NCI-H446 (cell line): ENCODE data around the gene NEURL1.

Experiments used
- DNase-seq, 2 experiments: peaks; one replicate each; lab custom pipeline; 2025; lab: John Stamatoyannopoulos, UW

Gene NEURL1

DNA sequence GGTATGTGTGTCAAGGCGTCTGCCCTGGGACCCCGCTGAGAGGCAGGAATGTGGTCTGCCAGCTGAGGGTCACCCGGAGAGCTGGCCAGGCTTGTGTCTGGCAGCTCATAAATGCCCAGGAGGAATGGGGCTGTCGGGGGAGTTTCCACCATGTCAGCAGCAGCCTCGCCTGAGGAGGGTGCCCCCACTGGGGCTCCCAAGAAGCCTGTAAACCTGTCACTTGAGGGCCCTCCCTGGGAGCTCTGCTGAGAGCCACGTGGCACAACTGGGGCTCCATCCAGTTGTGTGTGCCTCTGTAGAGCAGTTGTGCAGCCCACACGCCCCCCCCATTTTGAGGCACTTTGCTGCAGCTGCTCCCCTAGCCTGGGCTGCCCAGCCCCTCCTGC lies 70.6 kb downstream of the NEURL1 start:
- no peak for DNase-seq

DNA sequence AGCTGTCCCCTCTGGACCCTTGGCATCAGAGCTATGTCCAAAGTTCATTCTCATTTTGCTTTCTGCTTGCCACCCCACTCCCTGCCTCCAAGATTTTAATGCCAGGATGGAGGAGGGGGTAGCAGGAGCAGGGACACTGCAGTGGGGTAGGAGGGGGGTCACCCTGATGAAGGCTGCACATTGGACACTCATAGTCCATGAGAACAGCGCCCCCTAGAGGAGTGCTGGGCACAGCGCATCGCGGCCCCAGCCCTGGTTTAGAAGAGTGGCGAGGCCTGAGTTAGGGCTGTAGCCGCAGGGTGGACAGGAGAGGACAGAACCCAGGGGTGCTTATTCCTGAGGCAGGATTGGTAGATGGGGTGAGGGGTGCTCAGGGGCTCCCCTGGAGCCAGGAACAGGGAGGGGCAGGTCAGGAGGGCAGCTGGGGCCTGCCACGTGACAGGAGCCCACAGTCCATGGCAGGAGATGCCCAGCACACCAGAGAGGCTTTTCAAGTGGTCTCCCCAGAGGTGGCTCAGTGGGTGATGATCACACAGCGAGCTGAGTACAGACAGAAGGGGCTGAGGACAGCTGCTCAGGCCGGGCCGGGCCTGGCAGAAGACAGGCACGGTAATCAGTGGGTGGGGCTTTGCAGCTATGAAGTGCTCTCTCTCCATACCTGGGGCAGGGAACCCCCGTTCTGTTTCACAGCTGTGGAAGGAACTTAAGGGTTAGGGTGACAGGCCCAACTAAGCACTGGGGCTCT lies 71.4 kb downstream of the NEURL1 start:
- DNase-seq = no peak

DNA sequence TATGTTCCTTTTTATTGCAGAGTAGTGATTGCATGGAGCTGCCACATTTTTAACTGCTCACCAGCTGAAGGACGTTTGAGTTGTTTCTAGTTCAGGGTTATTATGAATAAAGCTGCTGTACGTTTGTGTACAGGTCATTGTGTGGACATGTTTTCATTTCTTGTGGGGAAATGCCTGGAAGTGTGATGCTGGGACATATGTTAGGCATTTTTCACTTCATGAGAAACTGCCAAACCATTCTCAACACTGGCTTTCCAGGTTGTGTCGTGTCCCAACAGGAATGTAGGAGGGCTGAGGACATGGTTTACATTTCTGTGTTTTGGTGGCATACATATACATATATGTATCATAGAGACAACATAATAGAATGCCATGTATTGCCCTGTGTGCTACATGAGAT lies 73.0 kb downstream of the NEURL1 start:
- no peak for DNase-seq

DNA sequence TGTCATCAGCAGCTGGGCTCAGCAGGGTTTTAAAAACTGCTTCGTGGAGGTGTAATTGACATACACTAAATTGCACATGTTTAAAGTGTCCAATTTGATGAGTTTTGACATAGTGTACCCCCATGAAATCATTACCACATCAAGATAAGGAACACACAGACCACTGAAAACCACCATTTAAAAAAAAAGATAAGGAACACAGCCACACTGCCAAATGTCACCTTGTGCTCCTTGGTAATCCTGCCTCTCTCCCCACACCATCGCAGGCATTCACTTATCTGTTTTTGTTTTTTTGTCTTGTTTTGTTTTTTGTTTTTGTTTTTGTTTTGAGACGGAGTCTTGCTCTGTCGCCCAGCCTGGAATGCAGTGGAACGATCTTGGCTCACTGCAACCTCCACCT lies 75.0 kb downstream of the NEURL1 start:
- no peak for DNase-seq

DNA sequence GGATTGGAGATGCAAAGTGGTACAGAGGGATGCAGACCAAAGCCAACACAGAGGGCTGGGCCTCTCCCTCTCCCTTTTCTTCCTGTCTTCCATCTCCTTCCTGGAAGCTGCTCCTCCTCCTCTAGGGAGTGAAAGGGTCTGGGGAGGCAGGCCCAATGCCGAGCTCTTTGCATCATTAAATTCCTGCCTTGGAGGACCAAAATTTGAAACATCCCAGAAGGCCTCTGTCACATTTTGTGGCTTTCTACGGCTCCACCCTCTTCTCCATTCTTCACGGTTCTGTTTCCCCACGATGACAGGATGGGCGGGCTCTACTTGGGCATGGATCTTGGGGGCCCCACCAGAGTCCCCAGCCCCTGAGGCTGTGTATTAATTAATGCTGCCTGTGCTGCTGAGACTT lies 76.4 kb downstream of the NEURL1 start:
- DNase-seq = no peak

DNA sequence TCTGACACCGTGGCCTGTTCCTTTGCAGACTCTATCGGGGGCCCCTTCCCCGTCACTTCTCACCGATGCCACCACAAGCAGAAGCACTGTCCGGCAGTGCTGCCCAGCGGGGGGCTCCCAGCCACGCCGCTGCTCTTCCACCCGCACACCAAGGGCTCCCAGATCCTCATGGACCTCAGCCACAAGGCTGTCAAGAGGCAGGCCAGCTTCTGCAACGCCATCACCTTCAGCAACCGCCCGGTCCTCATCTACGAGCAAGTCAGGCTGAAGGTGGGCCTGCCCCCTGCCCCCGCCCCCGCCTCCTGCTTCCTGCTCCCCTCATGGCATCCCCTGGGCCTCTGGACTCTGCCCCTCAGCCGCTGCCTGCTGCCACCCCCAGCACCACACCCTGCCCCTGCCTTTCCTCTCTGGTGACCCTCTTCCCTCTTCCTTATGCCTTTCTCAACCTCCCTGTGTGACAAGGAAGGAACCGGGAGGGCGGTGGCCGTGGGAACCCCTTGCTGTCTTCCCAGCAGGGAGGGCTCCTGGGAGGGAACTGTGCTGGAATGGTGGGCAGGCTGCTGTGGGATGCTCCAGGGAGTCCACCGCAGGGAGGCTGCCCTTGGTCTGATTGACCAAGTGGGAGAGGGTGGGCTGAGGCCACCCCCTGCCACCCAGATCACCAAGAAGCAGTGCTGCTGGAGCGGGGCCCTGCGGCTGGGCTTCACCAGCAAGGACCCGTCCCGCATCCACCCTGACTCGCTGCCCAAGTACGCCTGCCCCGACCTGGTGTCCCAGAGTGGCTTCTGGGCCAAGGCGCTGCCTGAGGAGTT lies 77.5 kb downstream of the NEURL1 start:
- DNase-seq = no peak

DNA sequence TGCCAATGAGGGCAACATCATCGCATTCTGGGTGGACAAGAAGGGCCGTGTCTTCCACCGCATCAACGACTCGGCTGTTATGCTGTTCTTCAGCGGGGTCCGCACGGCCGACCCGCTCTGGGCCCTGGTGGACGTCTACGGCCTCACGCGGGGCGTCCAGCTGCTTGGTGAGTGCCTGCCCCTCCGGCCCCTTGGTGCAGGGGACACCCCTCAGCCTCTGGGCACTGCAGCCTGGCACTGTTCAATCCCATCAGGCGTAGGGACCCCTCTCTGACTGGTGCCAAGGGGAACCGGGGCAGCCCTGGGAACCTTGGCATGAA lies 78.1 kb downstream of the NEURL1 start:
- DNase-seq = no peak

DNA sequence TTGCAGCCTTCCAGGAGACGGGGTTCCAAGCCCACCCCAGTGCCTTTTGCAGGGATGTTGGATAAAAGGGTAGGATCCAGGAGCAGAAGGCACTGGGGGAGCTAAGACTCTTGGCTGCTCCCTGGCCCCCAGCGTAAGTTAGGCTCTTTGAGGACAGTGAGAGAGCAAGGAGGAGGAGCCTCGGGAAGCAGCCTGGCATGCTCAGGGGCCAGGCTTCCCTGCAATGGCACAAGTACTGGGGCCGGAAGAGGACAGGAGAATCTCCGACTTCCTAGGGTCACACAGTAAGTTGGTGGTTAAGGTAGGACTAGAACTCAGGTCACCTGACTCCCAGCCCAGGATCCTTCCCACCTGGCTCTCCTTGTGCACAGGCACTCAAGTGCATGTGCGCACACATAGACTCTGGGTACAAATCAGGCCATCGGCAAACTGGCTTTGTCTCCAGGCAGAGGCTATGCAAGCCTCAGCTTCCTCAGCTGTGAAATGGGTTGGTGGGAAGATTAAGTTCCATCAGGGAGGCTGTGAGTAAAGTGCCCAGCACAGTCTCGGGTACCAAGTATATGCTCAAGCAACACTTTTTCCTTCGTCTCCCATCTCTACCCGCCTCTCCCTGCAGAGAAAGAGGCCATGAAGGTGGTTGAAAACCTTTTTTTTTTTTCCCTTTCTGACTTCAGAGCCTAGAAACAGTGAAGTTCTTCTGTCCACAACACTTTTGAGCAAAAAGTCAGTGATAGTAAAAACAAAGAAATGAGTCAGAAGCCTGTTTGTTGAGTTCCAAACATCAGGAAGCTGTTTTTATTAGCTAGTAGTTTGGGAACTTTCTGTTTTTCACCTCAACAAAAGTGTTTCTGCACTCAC lies 79.1 kb downstream of the NEURL1 start:
- DNase-seq = no peak

DNA sequence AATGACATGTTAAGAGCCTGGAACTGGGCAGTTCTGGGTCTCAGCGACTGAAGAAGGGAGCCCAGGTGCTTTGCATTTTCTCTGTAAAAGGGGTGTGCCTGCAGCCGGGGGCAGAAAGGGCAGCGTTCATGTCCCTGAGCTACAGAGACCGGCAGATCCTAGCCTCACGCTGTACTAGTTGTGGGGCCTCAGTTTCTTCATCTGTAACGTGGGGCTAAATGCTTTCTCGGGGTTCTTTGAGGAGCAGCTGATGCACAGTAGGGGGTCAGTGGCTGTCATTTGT lies 79.6 kb downstream of the NEURL1 start:
- no peak for DNase-seq

DNA sequence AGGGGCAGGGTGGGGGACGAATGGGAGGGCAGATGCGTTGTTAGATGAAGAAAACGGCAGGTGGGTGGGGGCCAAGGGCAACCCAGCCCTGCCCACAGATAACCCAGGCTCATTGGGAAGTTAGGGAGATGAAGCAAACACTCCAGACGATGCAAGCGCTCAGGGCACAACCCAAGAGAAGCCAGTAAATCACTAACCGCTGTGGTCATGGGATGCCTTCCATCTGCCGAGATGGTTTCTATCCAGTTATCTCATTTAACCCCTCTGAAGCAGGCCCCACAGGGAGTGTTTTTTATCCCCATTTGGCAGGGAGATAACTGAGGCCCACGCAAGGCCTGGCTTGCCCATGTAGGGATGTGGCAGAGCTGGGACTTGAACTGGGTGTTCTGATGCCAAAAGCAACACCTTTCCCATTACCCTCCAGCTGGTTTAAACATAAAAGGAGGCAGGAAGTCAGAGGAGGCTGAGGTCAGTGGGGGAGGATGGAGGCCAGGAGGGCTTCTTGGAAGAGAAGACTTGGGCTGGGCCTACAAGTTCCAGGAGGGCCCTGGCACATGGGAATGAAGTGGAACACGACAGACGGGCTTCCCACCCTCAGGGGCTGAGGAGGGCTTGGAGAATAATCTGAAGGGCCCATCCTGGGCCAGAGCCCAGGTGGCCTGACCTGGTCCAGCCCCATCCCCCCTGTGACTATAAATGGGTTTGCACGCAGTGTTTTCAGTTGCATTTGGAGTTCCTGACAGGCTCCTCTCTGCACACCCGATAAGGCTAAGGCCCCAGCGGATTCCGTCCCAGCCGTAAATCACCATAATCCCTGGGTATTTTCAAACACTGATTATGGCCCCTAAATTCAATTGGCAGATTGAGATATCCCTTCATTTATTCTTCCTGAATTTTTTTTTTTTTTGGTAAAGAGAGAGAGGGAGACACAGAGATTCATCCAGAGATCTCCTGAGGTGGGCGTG lies 80.9 kb downstream of the NEURL1 start:
- DNase-seq = peak in 1 of 2 experiments; percentile 40

DNA sequence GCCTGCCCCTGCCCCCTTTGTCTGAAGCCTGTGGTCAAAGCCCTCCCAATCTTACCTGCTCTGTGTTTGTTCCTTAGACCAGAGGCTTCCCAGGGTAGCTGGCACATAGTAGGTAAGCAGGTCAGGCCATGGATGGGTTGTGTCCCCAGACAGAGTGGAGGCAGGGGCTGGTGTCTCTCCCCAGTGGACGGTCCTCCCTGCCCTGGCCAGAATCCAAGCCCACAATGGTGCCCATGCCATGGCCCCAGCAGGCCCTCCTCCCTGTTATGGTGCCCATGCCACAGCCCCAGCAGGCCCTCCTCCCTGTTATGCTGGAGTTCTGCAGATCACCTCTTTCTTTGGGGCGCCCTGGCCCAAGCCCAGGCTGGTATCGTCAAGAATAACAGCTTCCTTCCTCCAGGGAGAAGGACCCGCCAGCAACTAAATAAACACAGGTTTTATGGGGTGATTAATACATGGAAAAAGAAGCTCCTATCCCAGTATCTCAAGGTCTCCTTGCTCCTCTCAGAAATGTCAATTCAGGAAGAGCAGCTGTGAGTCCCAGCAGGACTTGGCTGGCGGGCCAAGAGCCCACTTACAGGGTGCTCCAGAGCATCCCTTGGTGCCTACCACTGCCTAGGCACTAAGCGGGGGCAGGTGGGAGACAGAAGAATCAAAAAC lies 82.0 kb downstream of the NEURL1 start:
- peak in 1 of 2 experiments; percentile 3 for DNase-seq

DNA sequence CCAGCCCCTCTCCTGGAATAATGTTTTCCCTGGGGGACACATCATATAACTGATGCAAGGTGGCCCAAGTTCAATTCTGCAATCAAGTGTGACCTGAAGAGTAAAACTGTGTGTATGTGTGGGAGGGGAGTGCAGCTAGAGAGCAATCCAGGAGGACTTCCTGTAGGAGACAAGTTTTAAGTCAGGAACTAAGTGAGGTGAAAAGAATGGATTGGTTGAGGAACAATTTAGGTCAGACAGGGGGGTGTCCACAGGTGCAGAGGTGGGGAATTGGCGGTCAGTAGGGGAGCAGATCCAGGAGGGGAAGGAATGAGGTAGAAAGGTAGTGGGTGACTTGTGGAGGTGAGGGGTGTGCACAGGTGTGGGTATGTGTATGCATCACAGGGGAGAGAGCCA lies 82.6 kb downstream of the NEURL1 start:
- no peak for DNase-seq

DNA sequence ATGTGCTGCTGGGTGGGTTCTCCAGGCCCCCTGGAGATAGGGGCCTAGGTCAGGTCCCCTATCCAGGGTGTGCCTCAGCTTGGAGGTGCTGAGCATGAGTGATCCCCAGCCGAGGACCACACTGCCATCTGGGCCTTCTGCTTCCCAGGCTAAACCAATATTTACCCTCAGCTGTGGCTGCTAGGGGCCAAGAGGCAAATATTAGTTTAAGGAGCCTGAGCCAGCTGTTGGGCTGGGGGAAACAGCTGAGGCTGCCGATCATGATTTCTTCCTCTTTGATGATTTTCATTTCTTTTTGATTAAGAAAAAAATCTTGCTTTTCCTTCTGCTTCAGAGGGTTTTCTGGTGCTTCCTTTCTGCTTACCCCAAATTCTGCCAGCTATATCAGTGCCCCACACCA lies 83.4 kb downstream of the NEURL1 start:
- peak in 1 of 2 experiments; percentile 7 for DNase-seq

DNA sequence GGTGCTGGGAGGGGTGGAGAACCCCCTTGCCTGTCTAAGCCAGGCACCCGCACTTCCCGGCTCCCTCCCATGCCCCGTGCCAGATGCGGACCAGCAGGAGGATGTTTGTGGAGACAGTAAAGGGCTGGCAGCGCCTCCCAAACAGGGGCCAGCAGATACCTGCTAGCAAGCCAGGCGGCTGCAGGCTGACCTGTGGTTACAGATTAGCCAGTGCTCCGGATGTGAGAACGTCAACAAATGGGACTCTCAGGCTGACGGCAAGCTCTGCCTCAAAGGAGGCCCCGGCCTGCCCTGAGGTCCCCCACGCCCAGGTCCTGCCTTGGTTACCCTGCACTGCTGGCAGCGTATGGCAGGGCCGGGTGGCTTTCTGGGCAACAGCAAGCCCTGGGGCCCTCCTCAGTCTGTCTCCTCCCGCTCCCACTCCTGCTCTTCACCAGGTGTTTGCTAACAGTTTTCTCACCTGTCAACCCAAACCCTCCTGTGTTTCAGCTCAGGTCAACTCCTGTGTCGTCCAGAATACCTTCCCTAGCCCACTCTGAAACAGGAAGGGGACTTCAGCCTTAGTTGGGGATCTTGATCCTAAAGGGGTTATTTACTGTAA lies 85.4 kb downstream of the NEURL1 start:
- no peak for DNase-seq

DNA sequence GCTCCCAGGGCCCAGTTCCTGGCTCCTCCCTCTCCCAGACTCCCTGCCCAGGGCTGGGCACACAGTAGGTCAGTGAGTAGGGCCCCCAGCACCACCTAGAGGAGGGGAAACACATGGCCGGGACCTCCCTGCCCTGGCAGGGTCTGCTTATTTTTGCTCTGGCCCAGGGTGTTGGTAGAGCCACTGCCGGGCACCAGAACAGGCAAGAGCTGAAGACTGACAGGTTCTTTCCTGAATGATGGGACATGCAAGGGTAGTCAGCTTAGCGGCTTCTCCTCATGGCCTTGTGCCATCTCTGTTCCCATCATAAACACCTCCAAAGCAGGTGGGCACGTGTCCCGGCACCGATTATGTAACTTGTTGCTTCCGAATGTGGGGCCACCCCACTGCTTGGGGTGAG lies 86.5 kb downstream of the NEURL1 start:
- no peak for DNase-seq

DNA sequence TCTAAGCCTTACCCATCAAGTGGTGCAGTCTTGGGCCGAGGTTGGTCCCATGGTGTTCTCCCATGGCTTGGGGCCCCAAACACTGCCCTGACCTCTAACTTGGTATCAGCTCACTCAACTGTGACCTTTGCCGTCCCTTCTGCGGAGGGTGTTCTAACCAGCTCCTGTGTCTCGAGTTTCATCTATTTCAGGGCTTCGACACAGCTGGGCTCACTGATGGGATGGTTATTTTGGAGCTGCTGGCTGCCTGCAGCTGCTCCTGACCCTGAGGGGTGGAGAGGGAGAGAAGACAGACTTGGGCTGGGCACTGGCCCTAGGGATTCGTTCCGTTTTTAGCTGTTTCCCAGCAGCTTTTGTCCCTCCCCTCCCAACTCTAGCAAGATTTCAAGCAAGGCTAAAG lies 86.9 kb downstream of the NEURL1 start:
- DNase-seq = no peak

DNA sequence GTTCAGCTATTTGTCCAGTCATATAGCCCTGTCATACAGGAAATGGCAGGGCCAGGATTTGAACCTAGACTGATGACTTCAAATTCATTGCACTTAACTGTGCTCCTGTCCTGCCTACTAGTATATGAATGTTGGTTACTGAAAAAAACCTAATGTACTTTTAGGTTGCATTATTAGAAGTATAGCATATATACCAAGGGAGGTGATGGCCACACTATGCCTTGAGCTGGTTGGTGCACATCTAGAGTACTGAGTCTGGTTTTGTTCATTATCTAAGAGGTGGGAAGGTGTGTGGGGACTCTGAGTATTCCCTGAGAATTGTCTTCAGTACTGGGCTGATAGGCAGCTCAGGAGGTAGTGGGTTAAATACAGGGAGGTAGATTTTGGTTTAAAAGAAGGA lies 88.0 kb downstream of the NEURL1 start:
- DNase-seq = no peak

DNA sequence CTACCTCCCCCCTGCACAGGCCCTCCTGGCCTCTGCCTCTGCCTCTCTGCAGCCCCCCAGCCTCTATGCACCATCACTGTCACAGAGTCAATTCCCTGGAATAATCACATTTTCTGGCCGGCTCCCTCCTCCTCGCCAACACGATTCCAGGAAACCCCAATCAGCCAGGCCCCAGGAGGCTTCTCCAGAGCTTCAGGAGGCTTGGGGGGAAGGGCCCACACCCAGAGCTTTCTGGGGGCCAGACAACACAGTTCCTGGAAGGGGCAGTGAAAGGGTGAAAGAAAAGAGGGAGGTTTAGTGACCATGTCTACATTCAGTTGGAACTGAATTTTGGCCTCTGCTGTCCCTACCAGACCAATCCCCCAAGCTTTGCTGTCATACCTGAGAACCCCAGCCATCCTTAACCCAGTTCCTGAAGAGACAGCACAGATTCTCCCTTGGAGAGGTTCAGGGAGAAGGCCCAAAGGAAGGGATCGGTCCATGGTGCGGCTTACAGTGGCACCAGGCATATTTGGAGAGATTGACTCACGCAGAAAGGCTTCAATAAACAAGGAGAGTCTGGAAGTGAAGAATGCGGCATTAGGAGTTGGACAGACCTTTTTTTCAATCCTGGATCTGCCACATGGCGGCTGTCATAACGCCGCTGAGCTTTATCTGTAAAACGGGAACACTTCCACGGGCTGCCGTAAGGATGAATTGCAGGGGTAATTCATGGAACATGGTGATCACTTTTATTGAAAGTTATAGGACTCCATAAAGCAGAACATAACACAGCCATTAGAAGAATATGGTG lies 89.0 kb downstream of the NEURL1 start:
- no peak for DNase-seq

DNA sequence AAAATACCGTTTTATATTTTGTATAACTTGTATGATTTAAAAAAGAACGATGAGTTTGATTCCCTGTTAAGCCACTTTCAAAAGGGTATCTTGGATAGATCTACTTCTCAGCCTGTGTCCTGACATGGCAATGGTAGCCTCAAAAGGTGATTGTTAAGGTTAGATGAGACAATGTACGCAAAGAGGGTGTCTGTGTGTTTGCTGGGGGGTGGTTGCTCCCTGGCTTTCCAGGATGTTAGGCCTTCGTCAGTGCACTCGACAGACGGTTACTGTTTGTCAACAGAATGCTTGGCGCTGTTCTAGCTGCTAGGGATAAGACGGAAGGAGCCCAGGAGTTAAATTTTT lies 90.3 kb downstream of the NEURL1 start:
- no peak for DNase-seq
